B cell (primary cell): ENCODE data around the gene TECPR2. TPM values are rescaled to one million over a fixed set of nuclear protein-coding genes. Genes with fewer than 3 reads are reported as not detected.

ENCODE experiments used
- ATAC-seq: fragments of 200-7000 bp; cut with Tn5 transposase; one replicate; pipeline ENCODE4 v1.10.0; 2021; ENCODE audit warnings: low read depth, mild to moderate bottlenecking, moderate number of reproducible peaks, moderate library complexity
- CTCF ChIA-PET: fragments of 350-600 bp; sonication (Branson Sonifier 250); formaldehyde crosslinking; loops from one replicate; lab custom pipeline; 2021; ENCODE audit warnings: antibody characterized with exemption, inconsistent platforms; lab: Charles Lee
- POLR2A ChIA-PET: fragments of 350-600 bp; sonication (Branson Sonifier 250); formaldehyde crosslinking; loops from one replicate; lab custom pipeline; 2021; ENCODE audit warnings: antibody characterized with exemption; lab: Charles Lee
- DNase-seq: peaks from one replicate; pipeline ENCODE4 v3.0.0; 2013
- H2AFZ ChIP-seq: 2 replicates; pipeline ENCODE4 v1.6.1; 2012; ENCODE audit warnings: mild to moderate bottlenecking, low read depth, low read length; ENCODE audit not compliant: insufficient read depth, poor library complexity, severe bottlenecking
- H3K27ac ChIP-seq, 2 donors: 1 replicate in 1 of 2; 2 replicates in 1 of 2; pipeline ENCODE4 v1.5.1; 2012 to 2013; ENCODE audit warnings: low read length in 2 of 2, mild to moderate bottlenecking in 2 of 2, moderate library complexity in 1 of 2
- H3K27me3 ChIP-seq, 4 experiments: fragments of 200-600 bp in 1 of 4; sonication (generic) in 1 of 4; replicated peaks in 1 of 4; 1 replicate in 2 of 4; 2 replicates in 2 of 4; pipeline versions ENCODE4 v1.6.1 to v1.7.0; 2013 to 2016; ENCODE audit warnings: low read length in 3 of 4, mild to moderate bottlenecking in 2 of 4, mixed read lengths in 1 of 4, moderate library complexity in 1 of 4; ENCODE audit not compliant: insufficient read depth in 4 of 4, control insufficient read depth in 3 of 4; ENCODE audit errors: control extremely low read depth in 1 of 4
- H3K36me3 ChIP-seq, 2 experiments: replicated peaks in 1 of 2; 1 replicate in 1 of 2; 2 replicates in 1 of 2; pipeline versions ENCODE4 v1.6.1 to v1.7.1; 2013; ENCODE audit warnings: low read length in 1 of 2; ENCODE audit not compliant: insufficient read depth in 2 of 2, control insufficient read depth in 1 of 2; ENCODE audit errors: control extremely low read depth in 1 of 2, extremely low read depth in 1 of 2
- H3K4me1 ChIP-seq, 2 donors: fragments of 200-600 bp in 1 of 2; sonication (generic) in 1 of 2; 1 replicate in 1 of 2; 2 replicates in 1 of 2; pipeline versions ENCODE4 v1.5.1 to v1.6.1; 2013 to 2017; ENCODE audit warnings: low read length in 2 of 2; ENCODE audit not compliant: control insufficient read depth in 2 of 2, insufficient read depth in 2 of 2
- H3K4me2 ChIP-seq: replicated peaks from 2 replicates; pipeline ENCODE3; 2012; ENCODE audit warnings: mild to moderate bottlenecking, low read depth, low read length; ENCODE audit not compliant: poor library complexity, severe bottlenecking
- H3K4me3 ChIP-seq, 5 experiments: fragments of 200-600 bp in 1 of 5; sonication (generic) in 1 of 5; 1 replicate in 3 of 5; 2 replicates in 2 of 5; pipeline versions ENCODE4 v1.5.1 to v1.7.0; 2011 to 2016; ENCODE audit warnings: low read length in 4 of 5, mild to moderate bottlenecking in 4 of 5, low read depth in 2 of 5, control low read depth in 1 of 5, moderate library complexity in 1 of 5; ENCODE audit not compliant: insufficient read depth in 1 of 5; ENCODE audit errors: control extremely low read depth in 1 of 5, extremely low read depth in 1 of 5
- H3K79me2 ChIP-seq: fragments of 200-600 bp; sonication (generic); one replicate; pipeline ENCODE4 v1.6.0; 2016; ENCODE audit warnings: low read length; ENCODE audit not compliant: control insufficient read depth, insufficient read depth
- H3K9ac ChIP-seq: fragments of 200-600 bp; sonication (generic); 2 replicates; pipeline ENCODE4 v1.6.1; 2017; ENCODE audit warnings: mild to moderate bottlenecking, low read length, moderate library complexity
- H3K9me3 ChIP-seq, 3 donors: one replicate each; pipeline versions ENCODE4 v1.6.1 to v1.7.1; 2013; ENCODE audit warnings: low read length in 2 of 3; ENCODE audit not compliant: control insufficient read depth in 2 of 3, insufficient read depth in 1 of 3; ENCODE audit errors: control extremely low read depth in 1 of 3
- H4K20me1 ChIP-seq: 2 replicates; pipeline ENCODE4 v1.6.0; 2012; ENCODE audit warnings: mild to moderate bottlenecking, low read length; ENCODE audit not compliant: insufficient read depth, control insufficient read depth, poor library complexity, severe bottlenecking
- H3K27ac Mint-ChIP-seq: one replicate; pipeline ENCODE4 v1.8.0; 2021; ENCODE audit warnings: mixed read lengths
- H3K27me3 Mint-ChIP-seq: one replicate; pipeline ENCODE4 v1.8.0; 2021; ENCODE audit warnings: mixed read lengths
- H3K4me1 Mint-ChIP-seq: one replicate; pipeline ENCODE4 v1.8.0; 2021; ENCODE audit warnings: mixed read lengths
- H3K4me3 Mint-ChIP-seq: one replicate; pipeline ENCODE4 v1.8.0; 2021; ENCODE audit warnings: mixed read lengths
- H3K9me3 Mint-ChIP-seq: one replicate; pipeline ENCODE4 v1.8.0; 2022; ENCODE audit warnings: mixed read lengths; ENCODE audit not compliant: insufficient read depth
- CTCF ChIP-seq: fragments of 200-600 bp; IDR thresholded peaks from one replicate; pipeline ENCODE4 v1.8.0; 2022; ENCODE audit warnings: antibody characterized with exemption, mild to moderate bottlenecking
- EZH2 ChIP-seq: IDR thresholded peaks from 2 replicates; pipeline ENCODE4 v1.6.1; 2012; ENCODE audit warnings: borderline replicate concordance, low read depth, mild to moderate bottlenecking, moderate library complexity, low read length; ENCODE audit not compliant: insufficient read depth, poor library complexity, severe bottlenecking
- WGBS: methylation state at CpG from one replicate; pipeline ENCODE4 v1.1.5; 2013; ENCODE audit warnings: missing lambda C conversion rate; ENCODE audit not compliant: insufficient coverage; 5-methylcytosine and 5-hydroxymethylcytosine counted together
- intact Hi-C: fragments of 100-400 bp; cut with micrococcal nuclease; formaldehyde crosslinking; loops from one replicate; pipeline ENCODE4 v1.10.0; 2022
- polyA plus RNA-seq: library from polyadenylated mRNA; depleted of rRNA; stranded (reverse); fragments of >200 nt; gene quantifications from 2 replicates; pipeline ENCODE4 v1.2.3, GENCODE V29; 2012
- total RNA-seq, 2 donors: library from RNA; stranded (reverse); fragments of 120-200 nt in 1 of 2; gene quantifications; 1 replicate in 1 of 2; 2 replicates in 1 of 2; pipeline versions ENCODE4 v1.2.3 to v1.2.4, GENCODE V29; 2013 to 2022

TECPR2 gene
- total and polyA plus RNA-seq, 2 donors (not counting 1 experiment from before 2014, with no cell fraction given), result 4.7 to 10.8 TPM

DNA sequence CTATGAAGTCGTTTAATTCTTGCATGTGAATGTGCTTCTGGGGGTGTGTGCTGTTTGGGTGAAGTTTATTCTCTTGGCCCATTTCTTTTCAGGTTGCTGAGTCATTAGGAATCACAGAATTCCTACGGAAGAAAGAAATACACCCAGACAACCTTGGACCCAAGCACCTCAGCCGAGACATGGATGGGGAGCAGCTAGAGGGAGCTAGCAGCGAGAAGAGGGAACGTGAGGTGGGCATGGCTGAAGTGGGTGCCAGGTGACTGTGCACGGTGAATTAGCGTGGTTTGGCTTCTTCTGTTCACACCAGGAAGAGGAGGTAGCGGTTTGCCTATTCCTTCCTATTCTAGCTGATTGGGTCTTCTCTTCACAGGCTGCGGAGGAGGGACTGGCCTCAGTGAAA lies 24.0 kb upstream of the TECPR2 start:
- Histone ChIP-seq H3K4me2 (no peak overlapping the region), H3K27ac (no peak overlapping the region), H3K9ac (no peak overlapping the region), H4K20me1 (no peaks in the 10 kb centered on the region), H3K27me3 (no peaks in the 10 kb centered on the region), H3K79me2 (no peaks in the 10 kb centered on the region), H3K4me1 (no peaks in the 10 kb centered on the region), H3K4me3 (no peak overlapping the region), H3K36me3 (peaks cover 14 to 45% of the 10 kb centered on the region in 2 experiments), H2AFZ (no peak overlapping the region), H3K9me3 (no peaks in the 10 kb centered on the region)
- peaks cover 2% of the 10 kb centered on the region for H3K4me1 Mint-ChIP-seq
- H3K4me3 Mint-ChIP-seq, result no peak overlapping the region
- ChIA-PET CTCF (no interaction called here), POLR2A (no interaction called here)
- H3K27ac Mint-ChIP-seq, result no peak overlapping the region
- H3K27me3 Mint-ChIP-seq, result no peaks in the 10 kb centered on the region
- TF ChIP-seq CTCF (no peak), EZH2 (no peak)
- intact Hi-C loops, result no loop called here
- ATAC-seq (no peak), DNase-seq (no peak)
- WGBS, result 95% methylated on average over 7 of the region's 9 CpGs
- no peaks in the 10 kb centered on the region for H3K9me3 Mint-ChIP-seq

DNA sequence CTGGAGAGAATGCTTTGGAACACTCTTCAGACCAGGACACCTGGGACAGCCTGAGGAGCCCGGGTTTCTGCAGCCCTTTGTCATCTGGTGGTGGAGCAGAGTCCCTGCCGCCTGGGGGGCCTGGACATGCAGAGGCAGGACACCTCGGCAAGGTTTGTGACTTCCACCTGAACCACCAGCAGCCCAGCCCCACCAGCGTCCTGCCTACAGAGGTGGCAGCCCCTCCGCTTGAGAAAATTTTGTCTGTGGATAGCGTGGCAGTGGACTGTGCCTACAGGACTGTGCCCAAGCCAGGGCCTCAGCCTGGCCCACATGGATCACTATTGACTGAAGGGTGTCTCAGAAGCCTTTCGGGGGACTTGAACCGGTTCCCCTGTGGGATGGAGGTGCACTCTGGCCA lies 21.2 kb upstream of the TECPR2 start:
- no peaks in the 10 kb centered on the region for H3K27me3 Mint-ChIP-seq
- Histone ChIP-seq H3K36me3 (peaks cover 14 to 54% of the 10 kb centered on the region in 2 experiments), H3K27ac (no peak overlapping the region), H3K4me2 (no peak overlapping the region), H3K9me3 (no peaks in the 10 kb centered on the region), H3K27me3 (no peaks in the 10 kb centered on the region), H4K20me1 (no peaks in the 10 kb centered on the region), H3K4me1 (no peaks in the 10 kb centered on the region), H2AFZ (no peak overlapping the region), H3K4me3 (no peak overlapping the region), H3K9ac (no peak overlapping the region), H3K79me2 (no peaks in the 10 kb centered on the region)
- ChIA-PET POLR2A (interaction anchor here (0.7 kb wide), 1 partner anchor 254 kb away, joined by 9 read pairs; no protein-coding TSS in a partner anchor), CTCF (no interaction called here)
- H3K4me1 Mint-ChIP-seq, result no peaks in the 10 kb centered on the region
- TF ChIP-seq EZH2, result no peak
- no peak for TF ChIP-seq CTCF
- H3K27ac Mint-ChIP-seq, result no peak overlapping the region
- DNase-seq (no peak), ATAC-seq (no peak)
- H3K9me3 Mint-ChIP-seq, result no peaks in the 10 kb centered on the region
- no peak overlapping the region for H3K4me3 Mint-ChIP-seq
- intact Hi-C loops, result no loop called here
- 97% methylated on average over 8 of the region's 8 CpGs for WGBS
